GM23248 (cell line): ENCODE measurements around the gene CLINT1. TPM values are rescaled to one million over a fixed set of nuclear protein-coding genes. Genes with fewer than 3 reads are reported as not detected.
A peak's percentile ranks its signal among the peaks of the same experiment; 100 is the strongest.

ENCODE experiments used
- DNase-seq: peaks from one replicate; pipeline ENCODE4 v3.0.0-alpha.2; 2015
- H2AFZ ChIP-seq: fragments of 200-600 bp; sonication (generic); 2 replicates; pipeline ENCODE4 v1.6.1; 2016; ENCODE audit warnings: antibody characterized with exemption
- H3F3A ChIP-seq: fragments of 200-600 bp; sonication (generic); 2 replicates; pipeline ENCODE4 v1.6.1; 2016; ENCODE audit warnings: mild to moderate bottlenecking, antibody characterized with exemption, mixed run types; ENCODE audit not compliant: insufficient read depth
- H3K27ac ChIP-seq: fragments of 200-600 bp; sonication (generic); 2 replicates; pipeline ENCODE4 v1.5.1; 2016; ENCODE audit warnings: mild to moderate bottlenecking
- H3K27me3 ChIP-seq: fragments of 200-600 bp; sonication (generic); replicated peaks from 2 replicates; pipeline ENCODE4 v1.6.1; 2016; ENCODE audit warnings: mild to moderate bottlenecking; ENCODE audit not compliant: insufficient read depth
- H3K36me3 ChIP-seq: fragments of 200-600 bp; sonication (generic); 2 replicates; pipeline ENCODE4 v1.6.1; 2016; ENCODE audit warnings: low read depth, mild to moderate bottlenecking
- H3K4me1 ChIP-seq: fragments of 200-600 bp; sonication (generic); 2 replicates; pipeline ENCODE4 v1.6.1; 2016; ENCODE audit warnings: mild to moderate bottlenecking; ENCODE audit not compliant: insufficient read depth
- H3K4me2 ChIP-seq: fragments of 200-600 bp; sonication (generic); one replicate; pipeline ENCODE4 v1.6.1; 2016; ENCODE audit warnings: mild to moderate bottlenecking; ENCODE audit not compliant: unreplicated experiment
- H3K4me3 ChIP-seq: fragments of 200-600 bp; sonication (generic); 2 replicates; pipeline ENCODE4 v1.5.1; 2016; ENCODE audit warnings: mild to moderate bottlenecking
- H3K79me2 ChIP-seq: fragments of 200-600 bp; sonication (generic); 2 replicates; pipeline ENCODE4 v1.6.1; 2016; ENCODE audit warnings: mild to moderate bottlenecking; ENCODE audit not compliant: insufficient read depth
- H3K9ac ChIP-seq: fragments of 200-600 bp; sonication (generic); 2 replicates; pipeline ENCODE4 v1.6.1; 2016; ENCODE audit warnings: mild to moderate bottlenecking
- H3K9me2 ChIP-seq: fragments of 200-600 bp; sonication (generic); 2 replicates; pipeline ENCODE4 v1.6.1; 2016; ENCODE audit warnings: mixed run types, mild to moderate bottlenecking, moderate library complexity; ENCODE audit not compliant: insufficient read depth
- H3K9me3 ChIP-seq: fragments of 200-600 bp; sonication (generic); one replicate; pipeline ENCODE4 v1.6.1; 2017; ENCODE audit warnings: low read depth
- H4K20me1 ChIP-seq: fragments of 200-600 bp; sonication (generic); 2 replicates; pipeline ENCODE4 v1.6.0; 2016; ENCODE audit not compliant: insufficient read depth
- EZH2 ChIP-seq: fragments of 200-600 bp; sonication (generic); IDR thresholded peaks from 2 replicates; pipeline ENCODE4 v1.6.1; 2018; ENCODE audit warnings: antibody characterized with exemption, mild to moderate bottlenecking; ENCODE audit not compliant: insufficient read depth, poor library complexity, severe bottlenecking
- EZH2phosphoT487 ChIP-seq: fragments of 200-600 bp; sonication (generic); IDR thresholded peaks from 2 replicates; pipeline ENCODE4 v1.6.1; 2018; ENCODE audit warnings: antibody characterized with exemption, moderate library complexity, mild to moderate bottlenecking, low read depth; ENCODE audit not compliant: insufficient read depth
- WGBS, 2 experiments: methylation state at CpG; one replicate each; pipeline ENCODE4 v1.1.6; 2015 to 2017; ENCODE audit warnings: low lambda C conversion rate in 2 of 2, low coverage in 1 of 2; ENCODE audit errors: missing lambda C conversion rate in 2 of 2; 5-methylcytosine and 5-hydroxymethylcytosine counted together
- in situ Hi-C: fragments of 300-500 bp; cut with MboI; formaldehyde crosslinking; loops from 2 replicates; pipeline ENCODE4 v1.15.0; 2020
- polyA plus RNA-seq: library from polyadenylated mRNA; unstranded; fragments of >200 nt; fragmentation: Nextera tagmentation; extraction: Ambion mirVana; gene quantifications from 2 replicates; pipeline ENCODE4 v1.2.1, GENCODE V29; 2016
- total RNA-seq: library from RNA; depleted of rRNA; stranded (reverse); fragments of >200 nt; shearing (Covaris generic); gene quantifications from 2 replicates; pipeline ENCODE4 v1.2.3, GENCODE V29; 2014

The CLINT1 gene
- total and polyA plus RNA-seq, 2 experiments from 2014 or later = 56.1 to 68.4 TPM

DNA sequence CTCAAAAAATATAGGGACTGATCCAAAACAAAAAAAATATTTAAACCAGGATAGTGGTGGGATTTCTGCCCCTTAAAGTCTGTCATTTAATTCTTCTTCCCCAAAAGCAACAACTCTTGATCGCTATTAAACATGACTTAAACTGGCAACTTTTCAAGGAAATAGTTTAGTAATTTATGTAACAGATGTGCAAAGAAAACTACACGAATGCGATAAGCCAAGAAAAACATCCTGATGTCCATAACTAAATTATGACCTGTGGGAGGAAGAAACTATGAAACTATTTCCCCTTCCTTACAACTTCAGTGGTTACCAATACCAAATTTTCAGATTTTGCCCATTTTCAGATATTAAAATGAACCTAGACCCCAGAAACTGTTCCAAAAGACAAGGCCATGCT, 31.5 kb downstream of the CLINT1 start:
- Histone ChIP-seq H3K9me2 (no peaks in the 10 kb centered on the region), H3F3A (no peaks in the 10 kb centered on the region), H3K4me2 (peak overlapping the region; percentile 19), H3K27ac (no peak overlapping the region), H3K79me2 (peaks cover 99% of the 10 kb centered on the region), H4K20me1 (peaks cover 38% of the 10 kb centered on the region; the same call in 1 of the 2 replicates), H3K9ac (no peak overlapping the region), H3K9me3 (no peaks in the 10 kb centered on the region), H2AFZ (no peak overlapping the region), H3K27me3 (no peaks in the 10 kb centered on the region), H3K4me3 (no peak overlapping the region), H3K36me3 (no peaks in the 10 kb centered on the region), H3K4me1 (peaks cover 25% of the 10 kb centered on the region)
- in situ Hi-C loops = no loop called here
- no peak for TF ChIP-seq EZH2phosphoT487
- WGBS, 2 experiments = 14 to 15% methylated on average over 3 of the region's 3 CpGs
- peak; percentile 32 for DNase-seq

DNA sequence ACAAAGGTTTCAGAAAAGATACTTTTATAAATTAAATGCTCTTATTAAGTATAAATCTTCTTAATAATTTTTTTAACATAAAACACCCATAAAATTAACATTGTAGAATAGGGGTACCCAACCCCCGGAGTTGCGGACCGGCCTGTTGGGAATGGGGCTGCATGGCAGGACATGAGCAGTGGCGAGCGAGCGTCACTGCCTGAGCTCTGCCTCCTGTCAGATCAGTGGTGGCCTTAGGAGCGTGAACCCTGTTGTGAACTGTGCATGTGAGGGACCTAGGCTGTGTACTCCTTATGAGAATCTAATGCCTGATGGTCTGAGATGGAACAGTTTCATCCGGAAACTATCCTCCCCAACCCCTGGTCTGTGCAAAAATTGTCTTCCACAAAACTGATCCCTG, 35.3 kb downstream of the CLINT1 start:
- in situ Hi-C loops = loop anchor here (25.0 kb wide), 1 partner anchor 1314 kb away; no protein-coding TSS in a partner anchor
- Histone ChIP-seq H4K20me1 (peaks cover 49% of the 10 kb centered on the region; the same call in 1 of the 2 replicates), H3K4me1 (peaks cover 34% of the 10 kb centered on the region), H3K9me3 (no peaks in the 10 kb centered on the region), H3F3A (peaks cover 16% of the 10 kb centered on the region; the same call in 1 of the 2 replicates), H3K27me3 (no peaks in the 10 kb centered on the region), H3K27ac (no peak overlapping the region), H3K79me2 (peaks cover 100% of the 10 kb centered on the region), H3K9me2 (no peaks in the 10 kb centered on the region), H3K4me2 (no peak overlapping the region), H3K36me3 (no peaks in the 10 kb centered on the region), H3K4me3 (no peak overlapping the region), H2AFZ (no peak overlapping the region), H3K9ac (no peak overlapping the region)
- TF ChIP-seq EZH2 (no peak), EZH2phosphoT487 (no peak)
- no peak for DNase-seq
- WGBS, 2 experiments = 92 to 97% methylated on average over 8 of the region's 8 CpGs

DNA sequence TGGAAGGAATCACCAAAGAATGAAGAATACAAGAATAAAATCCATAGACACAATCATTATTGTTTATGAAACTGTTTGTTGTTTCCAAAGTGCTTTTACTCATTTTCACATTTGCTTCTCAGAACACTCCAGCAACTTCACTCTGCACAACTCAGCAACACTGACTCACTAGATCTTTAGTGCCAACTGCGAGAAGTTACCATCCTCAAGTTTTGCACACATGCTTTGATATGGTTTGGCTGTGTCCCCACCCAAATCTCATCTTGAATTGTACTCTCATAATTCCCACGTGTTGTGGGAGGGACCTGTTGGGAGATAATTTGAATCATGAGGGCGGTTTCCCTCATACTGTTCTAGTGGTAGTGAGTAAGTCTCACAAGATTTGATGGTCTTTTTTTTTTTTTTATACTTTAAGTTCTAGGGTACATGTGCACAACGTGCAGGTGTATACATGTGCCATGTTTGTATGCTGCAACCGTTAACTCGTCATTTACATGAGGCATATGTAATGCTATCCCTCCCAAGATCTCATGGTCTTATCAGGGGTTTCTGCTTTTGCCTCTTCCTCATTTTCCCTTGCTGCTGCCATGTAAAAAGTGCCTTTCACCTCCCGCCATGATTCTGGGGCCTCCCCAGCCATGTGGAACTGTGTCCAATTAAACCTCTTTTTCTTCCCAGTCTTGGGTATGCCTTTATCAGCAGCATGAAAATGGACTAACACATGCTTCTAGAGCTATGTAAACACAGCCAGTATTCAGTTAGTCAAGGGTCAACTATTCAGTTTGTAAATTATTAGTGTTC, 36.9 kb downstream of the CLINT1 start:
- TF ChIP-seq EZH2 = no peak
- no peak for TF ChIP-seq EZH2phosphoT487

DNA sequence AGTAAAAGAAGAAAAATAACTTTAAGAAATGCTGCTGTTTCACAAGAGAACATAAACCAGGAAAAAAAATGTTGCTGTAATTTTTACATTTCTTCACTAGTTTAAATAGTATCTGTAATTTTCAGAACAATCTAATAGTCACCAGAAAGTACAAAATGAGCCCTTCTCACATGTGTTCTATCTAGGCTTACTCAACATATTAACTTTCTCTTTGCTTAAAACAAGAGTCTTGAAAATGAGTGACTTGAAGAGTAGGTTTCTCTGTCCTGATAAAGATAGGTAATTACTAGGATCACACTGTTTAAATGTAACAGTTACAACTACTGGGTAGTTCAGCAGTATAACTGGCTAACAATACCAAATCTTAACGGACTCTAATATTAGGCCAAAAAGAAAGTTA, 37.5 kb downstream of the CLINT1 start:
- 89 to 94% methylated on average over 1 of the region's 1 CpG for WGBS, 2 experiments
- no peaks in the 10 kb centered on the region for H3K9me3 ChIP-seq
- H4K20me1 ChIP-seq = peaks cover 56% of the 10 kb centered on the region
- no peak overlapping the region for H3K27ac ChIP-seq
- no peaks in the 10 kb centered on the region for H3K9me2 ChIP-seq
- no peak for TF ChIP-seq EZH2phosphoT487
- no peak for TF ChIP-seq EZH2
- H3K4me1 ChIP-seq = peaks cover 23% of the 10 kb centered on the region
- H3K27me3 ChIP-seq = no peaks in the 10 kb centered on the region
- no peak overlapping the region for H3K4me2 ChIP-seq
- H3K79me2 ChIP-seq = peaks cover 100% of the 10 kb centered on the region
- no peak for DNase-seq
- H3K4me3 ChIP-seq = no peak overlapping the region
- peaks cover 2% of the 10 kb centered on the region for H3K36me3 ChIP-seq
- H2AFZ ChIP-seq = no peak overlapping the region
- in situ Hi-C loops = loop anchor here (25.0 kb wide), 1 partner anchor 1316 kb away; no protein-coding TSS in a partner anchor
- H3K9ac ChIP-seq = no peak overlapping the region
- H3F3A ChIP-seq = peaks cover 16% of the 10 kb centered on the region; the same call in 1 of the 2 replicates

More for the DNA sequence above, 36.9 kb downstream of the CLINT1 start:
- Histone ChIP-seq H3K79me2 (peaks cover 100% of the 10 kb centered on the region), H3K9me2 (no peaks in the 10 kb centered on the region), H2AFZ (no peak overlapping the region), H3K36me3 (no peaks in the 10 kb centered on the region), H3K4me3 (no peak overlapping the region), H3K27me3 (no peaks in the 10 kb centered on the region), H3K27ac (no peak overlapping the region), H3K9ac (no peak overlapping the region), H3K4me2 (no peak overlapping the region), H3K4me1 (peaks cover 22% of the 10 kb centered on the region), H4K20me1 (peaks cover 60% of the 10 kb centered on the region), H3F3A (peaks cover 16% of the 10 kb centered on the region; the same call in 1 of the 2 replicates), H3K9me3 (no peaks in the 10 kb centered on the region)
- DNase-seq = peak; percentile 40
- in situ Hi-C loops = loop anchor here (25.0 kb wide), 1 partner anchor 1315 kb away; no protein-coding TSS in a partner anchor
- 78 to 83% methylated on average over 7 of the region's 7 CpGs for WGBS, 2 experiments
